Cardiac muscle cell (in vitro differentiated cells and primary cell): Measurements from ENCODE around the gene ACAP1. TPM values are rescaled to one million over a fixed set of nuclear protein-coding genes. Genes with fewer than 3 reads are reported as not detected.

Source experiments
- polyA plus RNA-seq: library from polyadenylated mRNA; unstranded; fragments of >200 nt; fragmentation: Nextera tagmentation; extraction: Ambion mirVana; gene quantifications from 2 replicates; pipeline ENCODE4 v1.2.1, GENCODE V29; 2016
- total RNA-seq: library from RNA; depleted of rRNA; stranded (reverse); fragments of >200 nt; gene quantifications from 2 replicates; pipeline ENCODE4 v1.2.3, GENCODE V29; 2016

Gene ACAP1
- total and polyA plus RNA-seq, 2 experiments from 2014 or later, result 1.4 to 32.1 TPM

Other genes starting within 250 kb of the ACAP1 start
Only the 30 nearest of the 35 such genes appear.
- gene ASGR1, start 157.2 kb upstream of the ACAP1 start, total RNA-seq, result 19.8 and 20.2 TPM in 2 replicates
- gene ASGR1, start 157.2 kb upstream of the ACAP1 start, polyA plus RNA-seq, result 19.2 and 21.7 TPM in 2 replicates
- gene DLG4, start 116.7 kb upstream of the ACAP1 start, total RNA-seq, result 32.9 and 40.6 TPM in 2 replicates
- 6.8 and 7.4 TPM in 2 replicates for gene DLG4, start 116.7 kb upstream of the ACAP1 start, polyA plus RNA-seq
- 291 and 364 TPM in 2 replicates for gene ACADVL, start 116.6 kb upstream of the ACAP1 start, total RNA-seq
- gene ACADVL, start 116.6 kb upstream of the ACAP1 start, polyA plus RNA-seq, result 573 and 681 TPM in 2 replicates
- gene DVL2, start 102.0 kb upstream of the ACAP1 start, total RNA-seq, result 87.4 and 121 TPM in 2 replicates
- gene DVL2, start 102.0 kb upstream of the ACAP1 start, polyA plus RNA-seq, result 79.2 and 80.3 TPM in 2 replicates
- gene PHF23, start 97.1 kb upstream of the ACAP1 start, total RNA-seq, result 53.5 and 57.7 TPM in 2 replicates
- gene PHF23, start 97.1 kb upstream of the ACAP1 start, polyA plus RNA-seq, result 53.9 and 65.0 TPM in 2 replicates
- gene GABARAP, start 94.1 kb upstream of the ACAP1 start, total RNA-seq, result 517 and 760 TPM in 2 replicates
- 772 and 773 TPM in 2 replicates for gene GABARAP, start 94.1 kb upstream of the ACAP1 start, polyA plus RNA-seq
- 76.0 and 78.3 TPM in 2 replicates for gene CTDNEP1, start 84.8 kb upstream of the ACAP1 start, total RNA-seq
- 92.5 and 98.6 TPM in 2 replicates for gene CTDNEP1, start 84.8 kb upstream of the ACAP1 start, polyA plus RNA-seq
- gene ELP5, start 84.3 kb upstream of the ACAP1 start, total RNA-seq, result 54.5 and 68.8 TPM in 2 replicates
- gene ELP5, start 84.3 kb upstream of the ACAP1 start, polyA plus RNA-seq, result 62.3 and 82.9 TPM in 2 replicates
- 0.32 and 0.51 TPM in 2 replicates for gene CLDN7, start 74.1 kb upstream of the ACAP1 start, total RNA-seq
- 0.83 and 0.99 TPM in 2 replicates for gene CLDN7, start 74.1 kb upstream of the ACAP1 start, polyA plus RNA-seq
- 36.3 and 42.6 TPM in 2 replicates for gene SLC2A4, start 54.8 kb upstream of the ACAP1 start, total RNA-seq
- 23.4 and 32.7 TPM in 2 replicates for gene SLC2A4, start 54.8 kb upstream of the ACAP1 start, polyA plus RNA-seq
- 27.8 and 56.2 TPM in 2 replicates for gene YBX2, start 41.9 kb upstream of the ACAP1 start, total RNA-seq
- gene YBX2, start 41.9 kb upstream of the ACAP1 start, polyA plus RNA-seq, result 20.9 and 32.7 TPM in 2 replicates
- gene EIF5A, start 28.9 kb upstream of the ACAP1 start, total RNA-seq, result 319 and 545 TPM in 2 replicates
- gene EIF5A, start 28.9 kb upstream of the ACAP1 start, polyA plus RNA-seq, result 719 and 988 TPM in 2 replicates
- gene GPS2, start 21.2 kb upstream of the ACAP1 start, total RNA-seq, result 59.9 and 76.2 TPM in 2 replicates
- 68.7 and 97.4 TPM in 2 replicates for gene GPS2, start 21.2 kb upstream of the ACAP1 start, polyA plus RNA-seq
- gene NEURL4, start 7.2 kb upstream of the ACAP1 start, total RNA-seq, result 25.3 and 32.4 TPM in 2 replicates
- gene NEURL4, start 7.2 kb upstream of the ACAP1 start, polyA plus RNA-seq, result 12.2 and 15.5 TPM in 2 replicates
- gene KCTD11, start 15.6 kb downstream of the ACAP1 start, total RNA-seq, result 15.9 and 18.4 TPM in 2 replicates
- 10.7 and 14.0 TPM in 2 replicates for gene KCTD11, start 15.6 kb downstream of the ACAP1 start, polyA plus RNA-seq
- not detected in 2 replicates for gene TMEM95, start 18.6 kb downstream of the ACAP1 start, total RNA-seq
- not detected in 2 replicates for gene TMEM95, start 18.6 kb downstream of the ACAP1 start, polyA plus RNA-seq
- 1.3 and 2.6 TPM in 2 replicates for gene TNK1, start 44.6 kb downstream of the ACAP1 start, total RNA-seq
- gene TNK1, start 44.6 kb downstream of the ACAP1 start, polyA plus RNA-seq, result 2.9 and 4.3 TPM in 2 replicates
- 25.9 and 33.4 TPM in 2 replicates for gene PLSCR3, start 58.0 kb downstream of the ACAP1 start, total RNA-seq
- gene PLSCR3, start 58.0 kb downstream of the ACAP1 start, polyA plus RNA-seq, result 39.1 and 40.3 TPM in 2 replicates
- gene TMEM256, start 67.6 kb downstream of the ACAP1 start, total RNA-seq, result 85.4 and 122 TPM in 2 replicates
- gene TMEM256, start 67.6 kb downstream of the ACAP1 start, polyA plus RNA-seq, result 117 and 193 TPM in 2 replicates
- 14.8 and 26.3 TPM in 2 replicates for gene NLGN2, start 71.3 kb downstream of the ACAP1 start, total RNA-seq
- gene NLGN2, start 71.3 kb downstream of the ACAP1 start, polyA plus RNA-seq, result 5.2 and 8.4 TPM in 2 replicates
- not detected in 2 replicates for gene SPEM1, start 83.8 kb downstream of the ACAP1 start, total RNA-seq
- not detected in 2 replicates for gene SPEM1, start 83.8 kb downstream of the ACAP1 start, polyA plus RNA-seq
- gene SPEM2, start 89.1 kb downstream of the ACAP1 start, total RNA-seq, result not detected in 2 replicates
- not detected in 2 replicates for gene SPEM2, start 89.1 kb downstream of the ACAP1 start, polyA plus RNA-seq
- not detected in 2 replicates for gene SPEM3, start 92.3 kb downstream of the ACAP1 start, total RNA-seq
- not detected in 2 replicates for gene SPEM3, start 92.3 kb downstream of the ACAP1 start, polyA plus RNA-seq
- 10.7 and 12.1 TPM in 2 replicates for gene TMEM102, start 98.9 kb downstream of the ACAP1 start, total RNA-seq
- gene TMEM102, start 98.9 kb downstream of the ACAP1 start, polyA plus RNA-seq, result 7.9 and 10.9 TPM in 2 replicates
- 51.9 and 56.8 TPM in 2 replicates for gene FGF11, start 103.0 kb downstream of the ACAP1 start, total RNA-seq
- 50.4 and 63.6 TPM in 2 replicates for gene FGF11, start 103.0 kb downstream of the ACAP1 start, polyA plus RNA-seq
- gene CHRNB1, start 108.5 kb downstream of the ACAP1 start, total RNA-seq, result 8.5 and 14.0 TPM in 2 replicates
- 28.6 and 34.5 TPM in 2 replicates for gene CHRNB1, start 108.5 kb downstream of the ACAP1 start, polyA plus RNA-seq
- 28.5 and 40.4 TPM in 2 replicates for gene ZBTB4, start 143.1 kb downstream of the ACAP1 start, total RNA-seq
- gene ZBTB4, start 143.1 kb downstream of the ACAP1 start, polyA plus RNA-seq, result 17.9 and 26.6 TPM in 2 replicates
- gene SLC35G6, start 144.9 kb downstream of the ACAP1 start, total RNA-seq, result not detected in 2 replicates
- 0.10 and 1.9 TPM in 2 replicates for gene SLC35G6, start 144.9 kb downstream of the ACAP1 start, polyA plus RNA-seq
- gene POLR2A, start 147.8 kb downstream of the ACAP1 start, total RNA-seq, result 40.7 and 41.3 TPM in 2 replicates
- gene POLR2A, start 147.8 kb downstream of the ACAP1 start, polyA plus RNA-seq, result 53.8 and 62.3 TPM in 2 replicates
- 4.1 and 11.7 TPM in 2 replicates for gene TNFSF12, start 212.5 kb downstream of the ACAP1 start, total RNA-seq
- 3.2 and 6.7 TPM in 2 replicates for gene TNFSF12, start 212.5 kb downstream of the ACAP1 start, polyA plus RNA-seq